ENCODE results near the gene SMIM36. TPM values are rescaled to one million over a fixed set of nuclear protein-coding genes. Genes with fewer than 3 reads are reported as not detected.
A peak's percentile ranks its signal among the peaks of the same experiment; 100 is the strongest.
"Not testable (repeated sequence)": the region's sequence is repeated elsewhere in the genome, so short reads cannot be mapped to it uniquely, and the experiment has no call there.

The SMIM36 gene
- under 1 TPM in 2 of 4 donors, not detected in 2; 0.17 TPM for polyA plus RNA-seq (ENCODE audit: insufficient read length in 4 of 4)

- DNase-seq (ENCODE audit: low read depth in 4 of 4, low spot score in 3 of 4): no peak
Observed at GRCh38 chr17:55510986-55511721, at the start of gene SMIM36. Gene SMIM36 (minus strand): TSS chr17:55511452.

- DNase-seq (ENCODE audit: low read depth in 4 of 4, low spot score in 3 of 4): no peak
Observed at GRCh38 chr17:55555772-55556171, 44.5 kb upstream of the SMIM36 start.

- no peak for DNase-seq (ENCODE audit: low read depth in 4 of 4, low spot score in 3 of 4)
Observed at GRCh38 chr17:55549140-55549539, 37.9 kb upstream of the SMIM36 start.

- peak in 2 of 4 donors; percentile 16 to 35 for DNase-seq (ENCODE audit: low read depth in 4 of 4, low spot score in 3 of 4)
Observed at GRCh38 chr17:55546991-55547664, 35.9 kb upstream of the SMIM36 start.

- no peak for DNase-seq (ENCODE audit: low read depth in 4 of 4, low spot score in 3 of 4)
Observed at GRCh38 chr17:55546481-55546880, 35.2 kb upstream of the SMIM36 start.

GRCh38 chr17:55545806-55546205, 34.6 kb upstream of the SMIM36 start:
- DNase-seq (ENCODE audit: low read depth in 4 of 4, low spot score in 3 of 4): no peak

GRCh38 chr17:55543709-55544108, 32.5 kb upstream of the SMIM36 start:
- no peak for DNase-seq (ENCODE audit: low read depth in 4 of 4, low spot score in 3 of 4)

- DNase-seq (ENCODE audit: low read depth in 4 of 4, low spot score in 3 of 4): no peak
Observed at GRCh38 chr17:55540414-55541091, 29.3 kb upstream of the SMIM36 start.

GRCh38 chr17:55536205-55536604, 25.0 kb upstream of the SMIM36 start:
- no peak for DNase-seq (ENCODE audit: low read depth in 4 of 4, low spot score in 3 of 4)

GRCh38 chr17:55533608-55534007, 22.4 kb upstream of the SMIM36 start:
- DNase-seq (ENCODE audit: low read depth in 4 of 4, low spot score in 3 of 4): no peak

- DNase-seq (ENCODE audit: low read depth in 4 of 4, low spot score in 3 of 4): no peak
Observed at GRCh38 chr17:55532670-55533069, 21.4 kb upstream of the SMIM36 start.

- no peak for DNase-seq (ENCODE audit: low read depth in 4 of 4, low spot score in 3 of 4)
Observed at GRCh38 chr17:55531053-55531728, 19.9 kb upstream of the SMIM36 start.

- no peak for DNase-seq (ENCODE audit: low read depth in 4 of 4, low spot score in 3 of 4)
Observed at GRCh38 chr17:55530064-55530463, 18.8 kb upstream of the SMIM36 start.

GRCh38 chr17:55527540-55528118, 16.4 kb upstream of the SMIM36 start:
- peak; percentile 58 to 64 (median 60) for DNase-seq (ENCODE audit: low read depth in 4 of 4, low spot score in 3 of 4)

GRCh38 chr17:55524440-55525220, 13.4 kb upstream of the SMIM36 start:
- no peak for DNase-seq (ENCODE audit: low read depth in 4 of 4, low spot score in 3 of 4)

- not testable (repeated sequence) for DNase-seq (ENCODE audit: low read depth in 4 of 4, low spot score in 3 of 4)
Observed at GRCh38 chr17:55523032-55523431, 11.8 kb upstream of the SMIM36 start.

- DNase-seq (ENCODE audit: low read depth in 4 of 4, low spot score in 3 of 4): no peak
Observed at GRCh38 chr17:55521186-55521585, 9.9 kb upstream of the SMIM36 start.

GRCh38 chr17:55520402-55520801, 9.2 kb upstream of the SMIM36 start:
- no peak for DNase-seq (ENCODE audit: low read depth in 4 of 4, low spot score in 3 of 4)

- DNase-seq (ENCODE audit: low read depth in 4 of 4, low spot score in 3 of 4): no peak
Observed at GRCh38 chr17:55518510-55518909, 7.3 kb upstream of the SMIM36 start.

All from right renal pelvis (tissue), 4 donors.